ENCODE measurements around the gene GALNT10. TPM values are rescaled to one million over a fixed set of nuclear protein-coding genes. Genes with fewer than 3 reads are reported as not detected.
"Not testable (repeated sequence)": the region's sequence is repeated elsewhere in the genome, so short reads cannot be mapped to it uniquely, and the experiment has no call there.

The GALNT10 gene
- total and polyA plus RNA-seq, 2 experiments from 2014 or later, result 43.0 to 45.9 TPM

- no peak overlapping the region for H2AFZ ChIP-seq
- H4K20me1 ChIP-seq (ENCODE audit: insufficient read depth, poor library complexity, severe bottlenecking), result no peaks in the 10 kb centered on the region
- no peaks in the 10 kb centered on the region for H3K9me2 ChIP-seq (replicated peaks; ENCODE audit: insufficient read depth)
- no peaks in the 10 kb centered on the region for H3K36me3 ChIP-seq (replicated peaks; ENCODE audit: insufficient read depth, low read depth)
- no peak for DNase-seq (ENCODE audit: low spot score)
- no peak overlapping the region for H3K4me2 ChIP-seq
- WGBS (ENCODE audit: low lambda C conversion rate, missing lambda C conversion rate), result 41% methylated on average over 4 of the region's 4 CpGs
- no peaks in the 10 kb centered on the region for H3K9me3 ChIP-seq (ENCODE audit: low read depth)
- H3K79me2 ChIP-seq, result no peaks in the 10 kb centered on the region
- H3K4me3 ChIP-seq, result no peak overlapping the region
- H3K27me3 ChIP-seq, result no peaks in the 10 kb centered on the region
- peaks cover 19% of the 10 kb centered on the region for H3K4me1 ChIP-seq (ENCODE audit: insufficient read depth)
- peak overlapping the region; percentile 7 for H3K27ac ChIP-seq
- TF ChIP-seq EZH2phosphoT487 (IDR thresholded peaks at IDR 0.05; ENCODE audit: low read depth, severe bottlenecking, unreplicated experiment), result no peak
- TF ChIP-seq CTCF (IDR thresholded peaks at IDR 0.05; ENCODE audit: poor library complexity), result no peak
- no peak for TF ChIP-seq EZH2 (IDR thresholded peaks at IDR 0.05; ENCODE audit: borderline replicate concordance)
Observed at GRCh38 chr5:154359221-154359573, 168.7 kb downstream of the GALNT10 start.

- H3K79me2 ChIP-seq; H3K9me2 ChIP-seq (replicated peaks; ENCODE audit: insufficient read depth); H3K9me3 ChIP-seq (ENCODE audit: low read depth); DNase-seq (ENCODE audit: low spot score); H2AFZ ChIP-seq; H4K20me1 ChIP-seq (ENCODE audit: insufficient read depth, poor library complexity, severe bottlenecking); H3K36me3 ChIP-seq (replicated peaks; ENCODE audit: insufficient read depth, low read depth); H3K4me2 ChIP-seq; H3K4me3 ChIP-seq; H3K27ac ChIP-seq; H3K27me3 ChIP-seq: not testable (repeated sequence)
- peaks cover 16% of the 10 kb centered on the region for H3K4me1 ChIP-seq (ENCODE audit: insufficient read depth)
- WGBS (ENCODE audit: low lambda C conversion rate, missing lambda C conversion rate), result 86% methylated on average over 7 of the region's 7 CpGs
Observed at GRCh38 chr5:154360241-154360640, 169.7 kb downstream of the GALNT10 start.

GRCh38 chr5:154363411-154363810 is 172.9 kb downstream of the GALNT10 start:
- H3K36me3 ChIP-seq (replicated peaks; ENCODE audit: insufficient read depth, low read depth), result no peaks in the 10 kb centered on the region
- H4K20me1 ChIP-seq (ENCODE audit: insufficient read depth, poor library complexity, severe bottlenecking), result no peaks in the 10 kb centered on the region
- DNase-seq (ENCODE audit: low spot score), result no peak
- no peak overlapping the region for H3K27ac ChIP-seq
- WGBS (ENCODE audit: low lambda C conversion rate, missing lambda C conversion rate), result 84% methylated on average over 4 of the region's 4 CpGs
- no peaks in the 10 kb centered on the region for H3K9me2 ChIP-seq (replicated peaks; ENCODE audit: insufficient read depth)
- H3K27me3 ChIP-seq, result no peaks in the 10 kb centered on the region
- H3K4me3 ChIP-seq, result no peak overlapping the region
- no peak overlapping the region for H3K4me2 ChIP-seq
- no peak overlapping the region for H2AFZ ChIP-seq
- peaks cover 15% of the 10 kb centered on the region for H3K4me1 ChIP-seq (ENCODE audit: insufficient read depth)
- TF ChIP-seq EZH2 (IDR thresholded peaks at IDR 0.05; ENCODE audit: borderline replicate concordance) (no peak), CTCF (IDR thresholded peaks at IDR 0.05; ENCODE audit: poor library complexity) (no peak), EZH2phosphoT487 (IDR thresholded peaks at IDR 0.05; ENCODE audit: low read depth, severe bottlenecking, unreplicated experiment) (no peak)
- H3K9me3 ChIP-seq (ENCODE audit: low read depth), result no peaks in the 10 kb centered on the region
- no peaks in the 10 kb centered on the region for H3K79me2 ChIP-seq

- Histone ChIP-seq H3K4me1 (ENCODE audit: insufficient read depth) (peaks cover 13% of the 10 kb centered on the region), H2AFZ (no peak overlapping the region), H3K4me2 (no peak overlapping the region), H3K36me3 (replicated peaks; ENCODE audit: insufficient read depth, low read depth) (no peaks in the 10 kb centered on the region), H3K4me3 (no peak overlapping the region), H3K9me2 (replicated peaks; ENCODE audit: insufficient read depth) (no peaks in the 10 kb centered on the region), H3K9me3 (ENCODE audit: low read depth) (no peaks in the 10 kb centered on the region), H3K27ac (no peak overlapping the region), H4K20me1 (ENCODE audit: insufficient read depth, poor library complexity, severe bottlenecking) (no peaks in the 10 kb centered on the region), H3K27me3 (no peaks in the 10 kb centered on the region), H3K79me2 (no peaks in the 10 kb centered on the region)
- TF ChIP-seq EZH2phosphoT487 (IDR thresholded peaks at IDR 0.05; ENCODE audit: low read depth, severe bottlenecking, unreplicated experiment), result no peak
- TF ChIP-seq CTCF (IDR thresholded peaks at IDR 0.05; ENCODE audit: poor library complexity), result no peak
- TF ChIP-seq EZH2 (IDR thresholded peaks at IDR 0.05; ENCODE audit: borderline replicate concordance), result no peak
- WGBS (ENCODE audit: low lambda C conversion rate, missing lambda C conversion rate), result 58% methylated on average over 2 of the region's 2 CpGs
- no peak for DNase-seq (ENCODE audit: low spot score)
Observed at GRCh38 chr5:154364771-154365170, 174.2 kb downstream of the GALNT10 start.
